ENCODE measurements around the gene RAB4A.

The RAB4A gene

DNA sequence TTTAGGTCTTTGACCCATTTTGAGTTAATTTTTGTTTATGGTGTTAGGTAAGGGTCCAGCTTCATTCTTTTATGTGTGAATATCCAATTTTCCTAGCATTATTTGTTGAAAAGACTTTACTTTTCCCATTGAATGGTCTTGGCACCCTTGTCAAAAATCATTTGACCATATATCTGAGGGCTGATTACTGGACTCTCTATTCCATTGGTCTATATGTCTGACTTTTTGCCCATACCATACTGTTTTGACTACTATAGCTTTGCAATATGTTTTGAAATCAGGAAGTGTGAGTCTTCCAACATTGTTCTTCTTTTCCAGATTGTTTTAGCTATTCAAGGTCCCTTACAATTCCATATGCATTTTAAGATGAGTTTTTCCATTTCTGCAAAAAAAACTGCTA lies 83.3 kb downstream of the RAB4A start:
- TF ChIP-seq, protein P1, sequence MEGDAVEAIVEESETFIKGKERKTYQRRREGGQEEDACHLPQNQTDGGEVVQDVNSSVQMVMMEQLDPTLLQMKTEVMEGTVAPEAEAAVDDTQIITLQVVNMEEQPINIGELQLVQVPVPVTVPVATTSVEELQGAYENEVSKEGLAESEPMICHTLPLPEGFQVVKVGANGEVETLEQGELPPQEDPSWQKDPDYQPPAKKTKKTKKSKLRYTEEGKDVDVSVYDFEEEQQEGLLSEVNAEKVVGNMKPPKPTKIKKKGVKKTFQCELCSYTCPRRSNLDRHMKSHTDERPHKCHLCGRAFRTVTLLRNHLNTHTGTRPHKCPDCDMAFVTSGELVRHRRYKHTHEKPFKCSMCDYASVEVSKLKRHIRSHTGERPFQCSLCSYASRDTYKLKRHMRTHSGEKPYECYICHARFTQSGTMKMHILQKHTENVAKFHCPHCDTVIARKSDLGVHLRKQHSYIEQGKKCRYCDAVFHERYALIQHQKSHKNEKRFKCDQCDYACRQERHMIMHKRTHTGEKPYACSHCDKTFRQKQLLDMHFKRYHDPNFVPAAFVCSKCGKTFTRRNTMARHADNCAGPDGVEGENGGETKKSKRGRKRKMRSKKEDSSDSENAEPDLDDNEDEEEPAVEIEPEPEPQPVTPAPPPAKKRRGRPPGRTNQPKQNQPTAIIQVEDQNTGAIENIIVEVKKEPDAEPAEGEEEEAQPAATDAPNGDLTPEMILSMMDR (IDR thresholded peaks at IDR 0.05), result no peak
- no peak overlapping the region for H3K27ac ChIP-seq
- DNase-seq (ENCODE audit: low spot score), result no peak
- H3K4me3 ChIP-seq, result no peak overlapping the region

Measured in coronary artery (tissue), 2 donors.